IPS-11a (cell line): ENCODE results near the gene JAZF1.

Source experiments
- H3K4me3 ChIP-seq: one replicate; pipeline ENCODE4 v1.5.1; 2013; ENCODE audit warnings: low read depth, low read length, control low read depth

JAZF1 gene

GRCh38 chr7:27991006-27991528 lies 189.5 kb downstream of the JAZF1 start:
- H3K4me3 ChIP-seq, result no peak overlapping the region

GRCh38 chr7:27976531-27976930 lies 204.1 kb downstream of the JAZF1 start:
- no peak overlapping the region for H3K4me3 ChIP-seq

- H3K4me3 ChIP-seq, result no peak overlapping the region
Measured at GRCh38 chr7:27973625-27974024, 207.0 kb downstream of the JAZF1 start.

GRCh38 chr7:27972276-27972675 lies 208.3 kb downstream of the JAZF1 start:
- H3K4me3 ChIP-seq, result no peak overlapping the region

GRCh38 chr7:27971171-27971812 lies 209.3 kb downstream of the JAZF1 start:
- no peak overlapping the region for H3K4me3 ChIP-seq

GRCh38 chr7:27970350-27970749 lies 210.2 kb downstream of the JAZF1 start:
- no peak overlapping the region for H3K4me3 ChIP-seq

- H3K4me3 ChIP-seq, result no peak overlapping the region
Measured at GRCh38 chr7:27969346-27969745, 211.2 kb downstream of the JAZF1 start.

GRCh38 chr7:27967639-27968038 lies 213.0 kb downstream of the JAZF1 start:
- H3K4me3 ChIP-seq, result no peak overlapping the region

- H3K4me3 ChIP-seq, result no peak overlapping the region
Measured at GRCh38 chr7:27966219-27966780, 214.3 kb downstream of the JAZF1 start.

- H3K4me3 ChIP-seq, result no peak overlapping the region
Measured at GRCh38 chr7:27965650-27966049, 214.9 kb downstream of the JAZF1 start.

- no peak overlapping the region for H3K4me3 ChIP-seq
Measured at GRCh38 chr7:27964820-27965219, 215.8 kb downstream of the JAZF1 start.

- H3K4me3 ChIP-seq, result no peak overlapping the region
Measured at GRCh38 chr7:27963056-27963455, 217.5 kb downstream of the JAZF1 start.

GRCh38 chr7:27962273-27962672 lies 218.3 kb downstream of the JAZF1 start:
- H3K4me3 ChIP-seq, result no peak overlapping the region

GRCh38 chr7:27961255-27961654 lies 219.3 kb downstream of the JAZF1 start:
- no peak overlapping the region for H3K4me3 ChIP-seq

- no peak overlapping the region for H3K4me3 ChIP-seq
Measured at GRCh38 chr7:27960415-27960814, 220.2 kb downstream of the JAZF1 start.

- no peak overlapping the region for H3K4me3 ChIP-seq
Measured at GRCh38 chr7:27958933-27959548, 221.6 kb downstream of the JAZF1 start.

GRCh38 chr7:27955596-27955995 lies 225.0 kb downstream of the JAZF1 start:
- no peak overlapping the region for H3K4me3 ChIP-seq

- H3K4me3 ChIP-seq, result no peak overlapping the region
Measured at GRCh38 chr7:27955011-27955410, 225.6 kb downstream of the JAZF1 start.

- no peak overlapping the region for H3K4me3 ChIP-seq
Measured at GRCh38 chr7:27953777-27954176, 226.8 kb downstream of the JAZF1 start.

- H3K4me3 ChIP-seq, result no peak overlapping the region
Measured at GRCh38 chr7:27953361-27953760, 227.2 kb downstream of the JAZF1 start.

GRCh38 chr7:27952456-27953285 lies 227.9 kb downstream of the JAZF1 start:
- H3K4me3 ChIP-seq, result no peak overlapping the region
